ENCODE data around the gene PATJ.

DNA sequence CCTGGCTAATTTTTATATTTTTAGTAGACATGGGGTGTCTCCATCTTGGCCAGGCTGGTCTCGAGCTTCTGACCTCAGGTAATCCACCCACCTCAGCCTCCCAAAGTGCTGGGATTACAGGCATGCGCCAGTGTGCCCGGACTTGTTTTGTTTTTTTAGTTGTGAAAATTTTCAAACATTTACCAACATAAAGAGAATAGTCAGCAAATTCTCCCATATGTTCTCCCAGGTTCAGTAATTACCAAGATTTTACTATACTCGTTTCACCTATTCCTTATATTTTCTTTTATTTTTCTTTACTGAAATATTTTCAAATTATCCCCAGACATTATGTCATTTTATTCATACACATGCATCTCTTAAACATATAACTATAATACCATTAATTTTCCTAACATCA lies 234.3 kb downstream of the PATJ start:
- TF ChIP-seq SNAI2 (CRISPR knock-in tag; IDR thresholded peaks at IDR 0.05) (no peak), PATZ1 (CRISPR knock-in tag; IDR thresholded peaks at IDR 0.05; ENCODE audit: borderline replicate concordance) (no peak), CREB5 (CRISPR knock-in tag; IDR thresholded peaks at IDR 0.05; ENCODE audit: low read depth) (no peak), OSR1 (CRISPR knock-in tag; IDR thresholded peaks at IDR 0.05) (no peak), ZNF70 (CRISPR knock-in tag; IDR thresholded peaks at IDR 0.05) (no peak), RARB (CRISPR knock-in tag; IDR thresholded peaks at IDR 0.05) (no peak), TCF4 (CRISPR knock-in tag; IDR thresholded peaks at IDR 0.05; ENCODE audit: borderline replicate concordance) (no peak), ZFP3 (CRISPR knock-in tag; IDR thresholded peaks at IDR 0.05) (no peak), ESRRG (CRISPR knock-in tag; IDR thresholded peaks at IDR 0.05) (no peak), ZNF565 (CRISPR knock-in tag; conservative IDR thresholded peaks at IDR 0.05; ENCODE audit: low read depth) (no peak)
- TF ChIP-seq, protein P1, sequence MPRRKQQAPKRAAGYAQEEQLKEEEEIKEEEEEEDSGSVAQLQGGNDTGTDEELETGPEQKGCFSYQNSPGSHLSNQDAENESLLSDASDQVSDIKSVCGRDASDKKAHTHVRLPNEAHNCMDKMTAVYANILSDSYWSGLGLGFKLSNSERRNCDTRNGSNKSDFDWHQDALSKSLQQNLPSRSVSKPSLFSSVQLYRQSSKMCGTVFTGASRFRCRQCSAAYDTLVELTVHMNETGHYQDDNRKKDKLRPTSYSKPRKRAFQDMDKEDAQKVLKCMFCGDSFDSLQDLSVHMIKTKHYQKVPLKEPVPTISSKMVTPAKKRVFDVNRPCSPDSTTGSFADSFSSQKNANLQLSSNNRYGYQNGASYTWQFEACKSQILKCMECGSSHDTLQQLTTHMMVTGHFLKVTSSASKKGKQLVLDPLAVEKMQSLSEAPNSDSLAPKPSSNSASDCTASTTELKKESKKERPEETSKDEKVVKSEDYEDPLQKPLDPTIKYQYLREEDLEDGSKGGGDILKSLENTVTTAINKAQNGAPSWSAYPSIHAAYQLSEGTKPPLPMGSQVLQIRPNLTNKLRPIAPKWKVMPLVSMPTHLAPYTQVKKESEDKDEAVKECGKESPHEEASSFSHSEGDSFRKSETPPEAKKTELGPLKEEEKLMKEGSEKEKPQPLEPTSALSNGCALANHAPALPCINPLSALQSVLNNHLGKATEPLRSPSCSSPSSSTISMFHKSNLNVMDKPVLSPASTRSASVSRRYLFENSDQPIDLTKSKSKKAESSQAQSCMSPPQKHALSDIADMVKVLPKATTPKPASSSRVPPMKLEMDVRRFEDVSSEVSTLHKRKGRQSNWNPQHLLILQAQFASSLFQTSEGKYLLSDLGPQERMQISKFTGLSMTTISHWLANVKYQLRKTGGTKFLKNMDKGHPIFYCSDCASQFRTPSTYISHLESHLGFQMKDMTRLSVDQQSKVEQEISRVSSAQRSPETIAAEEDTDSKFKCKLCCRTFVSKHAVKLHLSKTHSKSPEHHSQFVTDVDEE (CRISPR knock-in tag; IDR thresholded peaks at IDR 0.05), result no peak
